Natural killer cell (primary cell): ENCODE results near the gene TMC2. TPM values are rescaled to one million over a fixed set of nuclear protein-coding genes. Genes with fewer than 3 reads are reported as not detected.

Experiments
- ATAC-seq, 3 donors: fragments of 150-1000 bp in 2 of 3; fragments of 200-7000 bp in 1 of 3; cut with Tn5 transposase; 1 replicate in 1 of 3; 2 replicates in 2 of 3; pipeline ENCODE4 v1.10.0; 2021; ENCODE audit warnings: mild to moderate bottlenecking in 2 of 3, moderate library complexity in 2 of 3
- DNase-seq, 2 donors: peaks; one replicate each; pipeline versions ENCODE4 v3.0.0 to v3.0.0-alpha.2; 2013 to 2021; ENCODE audit warnings: mixed read lengths in 1 of 2
- H3K27ac ChIP-seq: one replicate; pipeline ENCODE4 v1.5.1; 2013; ENCODE audit warnings: mild to moderate bottlenecking, low read length
- H3K27me3 ChIP-seq: one replicate; pipeline ENCODE4 v1.6.1; 2013; ENCODE audit warnings: low read length; ENCODE audit not compliant: control insufficient read depth, insufficient read depth
- H3K36me3 ChIP-seq: one replicate; pipeline ENCODE4 v1.6.1; 2013; ENCODE audit warnings: low read length; ENCODE audit not compliant: control insufficient read depth, insufficient read depth
- H3K4me1 ChIP-seq: one replicate; pipeline ENCODE4 v1.6.1; 2013; ENCODE audit warnings: low read length; ENCODE audit not compliant: control insufficient read depth, insufficient read depth
- H3K4me3 ChIP-seq: one replicate; pipeline ENCODE4 v1.5.1; 2013; ENCODE audit warnings: low read length
- H3K9me3 ChIP-seq: one replicate; pipeline ENCODE4 v1.6.1; 2013; ENCODE audit warnings: low read length; ENCODE audit not compliant: control insufficient read depth, insufficient read depth
- H3K27ac Mint-ChIP-seq, 2 donors: one replicate each; pipeline ENCODE4 v1.8.0; 2022; ENCODE audit warnings: mild to moderate bottlenecking in 2 of 2, mixed read lengths in 2 of 2, moderate library complexity in 1 of 2
- H3K27me3 Mint-ChIP-seq, 2 donors: one replicate each; pipeline ENCODE4 v1.8.0; 2022; ENCODE audit warnings: low read depth in 2 of 2, mixed read lengths in 2 of 2
- H3K36me3 Mint-ChIP-seq: one replicate; pipeline ENCODE4 v1.8.0; 2022; ENCODE audit warnings: mixed read lengths
- H3K4me1 Mint-ChIP-seq, 2 donors: one replicate each; pipeline ENCODE4 v1.8.0; 2022; ENCODE audit warnings: mixed read lengths in 2 of 2
- H3K4me3 Mint-ChIP-seq: one replicate; pipeline ENCODE4 v1.8.0; 2022; ENCODE audit warnings: mild to moderate bottlenecking, moderate library complexity, mixed read lengths
- H3K9me3 Mint-ChIP-seq, 2 donors: one replicate each; pipeline ENCODE4 v1.8.0; 2022; ENCODE audit warnings: mixed read lengths in 2 of 2
- CTCF ChIP-seq: fragments of 200-600 bp; IDR thresholded peaks from one replicate; pipeline ENCODE4 v1.8.0; 2022; ENCODE audit warnings: antibody characterized with exemption
- WGBS: methylation state at CpG from one replicate; pipeline ENCODE4 v1.1.7; 2013; ENCODE audit warnings: missing lambda C conversion rate; ENCODE audit not compliant: insufficient coverage; 5-methylcytosine and 5-hydroxymethylcytosine counted together
- intact Hi-C: fragments of 100-400 bp; cut with micrococcal nuclease; formaldehyde crosslinking; loops from one replicate; pipeline ENCODE4 v1.14.2; 2022
- total RNA-seq, 4 donors: library from RNA; stranded (reverse); fragments of 120-200 nt in 1 of 4; gene quantifications; one replicate each; pipeline versions ENCODE4 v1.2.3 to v1.2.4, GENCODE V29; 2013 to 2022

Gene TMC2
- total RNA-seq, 3 donors from 2014 or later (not counting 1 experiment from before 2014, with no cell fraction given): 0.94 to 1.3 TPM; not detected in 1

- H3K4me1 Mint-ChIP-seq: no peaks in the 10 kb centered on the region
- no peak overlapping the region for H3K4me3 Mint-ChIP-seq
- H3K9me3 ChIP-seq: no peaks in the 10 kb centered on the region
- H3K4me1 ChIP-seq: no peaks in the 10 kb centered on the region
- H3K9me3 Mint-ChIP-seq: no peaks in the 10 kb centered on the region
- TF ChIP-seq CTCF: no peak
- H3K27ac Mint-ChIP-seq: no peak overlapping the region
- H3K36me3 Mint-ChIP-seq: no peaks in the 10 kb centered on the region
- no peak overlapping the region for H3K27ac ChIP-seq
- ATAC-seq: no peak
- H3K27me3 Mint-ChIP-seq: peaks cover 30 to 49% of the 10 kb centered on the region in 2 donors
- H3K36me3 ChIP-seq: no peaks in the 10 kb centered on the region
- 75% methylated on average over 9 of the region's 12 CpGs for WGBS
- intact Hi-C loops: no loop called here
- no peak for DNase-seq
- peaks cover 7% of the 10 kb centered on the region for H3K27me3 ChIP-seq
- no peak overlapping the region for H3K4me3 ChIP-seq
Observed at GRCh38 chr20:2538356-2538755, 2.0 kb downstream of the TMC2 start.

- H3K27ac Mint-ChIP-seq: no peak overlapping the region
- Histone ChIP-seq H3K4me3 (no peak overlapping the region), H3K9me3 (no peaks in the 10 kb centered on the region), H3K27ac (no peak overlapping the region), H3K4me1 (no peaks in the 10 kb centered on the region), H3K36me3 (no peaks in the 10 kb centered on the region), H3K27me3 (peaks cover 7% of the 10 kb centered on the region)
- no peaks in the 10 kb centered on the region for H3K9me3 Mint-ChIP-seq
- 76% methylated on average over 7 of the region's 8 CpGs for WGBS
- no peaks in the 10 kb centered on the region for H3K36me3 Mint-ChIP-seq
- DNase-seq (no peak), ATAC-seq (no peak)
- TF ChIP-seq CTCF: no peak
- intact Hi-C loops: no loop called here
- H3K4me1 Mint-ChIP-seq: no peaks in the 10 kb centered on the region
- H3K27me3 Mint-ChIP-seq: peaks cover 30 to 41% of the 10 kb centered on the region in 2 donors
- H3K4me3 Mint-ChIP-seq: no peak overlapping the region
Observed at GRCh38 chr20:2538931-2539720, 2.8 kb downstream of the TMC2 start.

GRCh38 chr20:2541940-2542339, 5.6 kb downstream of the TMC2 start:
- Mint-ChIP-seq H3K27me3 (peaks cover 35 to 55% of the 10 kb centered on the region in 2 donors), H3K9me3 (no peaks in the 10 kb centered on the region), H3K4me3 (no peak overlapping the region), H3K36me3 (no peaks in the 10 kb centered on the region), H3K27ac (no peak overlapping the region), H3K4me1 (no peaks in the 10 kb centered on the region)
- intact Hi-C loops: no loop called here
- Histone ChIP-seq H3K4me1 (no peaks in the 10 kb centered on the region), H3K36me3 (no peaks in the 10 kb centered on the region), H3K4me3 (no peak overlapping the region), H3K9me3 (no peaks in the 10 kb centered on the region), H3K27me3 (peaks cover 7% of the 10 kb centered on the region), H3K27ac (no peak overlapping the region)
- 100% methylated on average over 1 of the region's 2 CpGs for WGBS
- no peak for TF ChIP-seq CTCF
- DNase-seq (no peak), ATAC-seq (no peak)

GRCh38 chr20:2542361-2542760, 6.0 kb downstream of the TMC2 start:
- no peak overlapping the region for H3K27ac Mint-ChIP-seq
- H3K4me1 Mint-ChIP-seq: no peaks in the 10 kb centered on the region
- no peaks in the 10 kb centered on the region for H3K36me3 Mint-ChIP-seq
- no peaks in the 10 kb centered on the region for H3K4me1 ChIP-seq
- H3K9me3 Mint-ChIP-seq: no peaks in the 10 kb centered on the region
- 91% methylated on average over 4 of the region's 4 CpGs for WGBS
- no peak for TF ChIP-seq CTCF
- no peaks in the 10 kb centered on the region for H3K9me3 ChIP-seq
- intact Hi-C loops: no loop called here
- DNase-seq: no peak
- ATAC-seq: no peak
- peaks cover 33 to 55% of the 10 kb centered on the region in 2 donors for H3K27me3 Mint-ChIP-seq
- H3K36me3 ChIP-seq: no peaks in the 10 kb centered on the region
- H3K4me3 ChIP-seq: no peak overlapping the region
- peaks cover 7% of the 10 kb centered on the region for H3K27me3 ChIP-seq
- H3K4me3 Mint-ChIP-seq: no peak overlapping the region
- H3K27ac ChIP-seq: no peak overlapping the region
